NCI-H2081 treated with DMSO at 0.1 percent for 48 hours (cell line): ENCODE measurements around the gene RPP30.
"Not testable (repeated sequence)": the region's sequence is repeated elsewhere in the genome, so short reads cannot be mapped to it uniquely, and the experiment has no call there.

Experiments
- DNase-seq: peaks from one replicate; lab custom pipeline; 2025; lab: John Stamatoyannopoulos, UW

The RPP30 gene

DNA sequence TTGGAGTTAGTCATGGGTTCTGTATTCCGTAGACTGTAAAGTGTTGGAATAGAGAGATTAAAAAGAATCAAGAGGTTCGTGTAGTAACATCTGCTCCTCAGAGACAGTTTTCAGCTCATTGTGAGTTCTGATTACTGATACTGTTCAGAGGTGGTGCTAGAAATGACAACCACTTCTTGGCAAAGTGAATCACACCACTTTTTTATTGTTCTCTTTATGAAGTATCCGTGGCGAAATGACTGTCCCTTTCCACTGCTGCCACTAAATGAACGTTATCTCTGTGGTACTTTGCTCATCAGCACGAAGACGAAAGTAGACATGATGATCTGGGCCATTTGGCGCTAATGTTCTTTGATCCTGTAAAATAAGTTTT lies 860 bp downstream of the RPP30 start:
- DNase-seq: no peak

DNA sequence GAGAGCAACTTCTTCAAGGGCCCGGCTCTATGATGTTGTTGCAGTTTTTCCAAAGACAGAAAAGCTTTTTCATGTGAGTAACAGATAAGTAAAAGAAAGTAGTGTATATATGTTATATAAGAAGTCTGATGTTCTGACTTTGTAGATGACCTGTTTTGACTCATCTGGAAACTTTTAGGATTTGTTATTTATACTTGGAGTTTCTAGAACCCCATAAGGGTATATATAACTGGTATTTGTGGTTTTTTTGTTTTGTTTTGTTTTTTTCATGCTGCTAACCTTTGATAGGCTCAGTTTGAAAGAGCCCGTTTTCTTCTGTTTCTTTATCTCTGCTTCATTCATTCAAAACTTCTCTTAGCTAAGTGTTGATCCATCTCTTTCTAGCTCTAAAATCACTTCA lies 7.3 kb downstream of the RPP30 start:
- DNase-seq: no peak

DNA sequence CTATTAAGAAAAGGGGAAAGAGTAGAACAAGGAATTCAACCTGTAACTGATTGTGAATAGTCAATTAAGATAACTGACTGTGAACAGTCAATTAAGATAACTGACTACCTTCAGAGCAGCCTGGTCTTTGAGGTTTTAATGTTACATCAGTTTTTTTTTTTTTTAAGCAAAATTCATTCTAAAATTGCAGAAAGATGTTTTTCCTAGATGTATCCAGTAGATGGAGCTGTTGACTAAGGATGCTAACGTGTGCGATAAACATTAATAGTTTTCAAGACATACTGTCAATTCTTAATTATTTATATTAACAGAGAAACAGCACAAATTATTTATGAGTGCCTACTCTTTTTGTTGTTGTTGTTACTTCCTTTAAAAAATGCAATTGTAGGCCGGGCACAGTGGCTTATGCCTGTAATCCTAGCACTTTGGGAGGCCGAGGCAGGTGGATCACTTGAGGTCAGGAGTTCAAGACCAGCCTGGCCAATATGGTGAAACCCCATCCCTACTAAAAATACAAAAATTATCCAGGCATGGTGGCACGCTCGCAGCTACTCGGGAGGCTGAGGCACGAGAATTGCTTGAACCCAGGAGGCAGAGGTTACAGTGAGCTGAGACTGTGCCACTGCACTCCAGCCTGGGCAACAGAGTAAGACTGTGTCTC lies 8.4 kb downstream of the RPP30 start:
- DNase-seq: not testable (repeated sequence)

DNA sequence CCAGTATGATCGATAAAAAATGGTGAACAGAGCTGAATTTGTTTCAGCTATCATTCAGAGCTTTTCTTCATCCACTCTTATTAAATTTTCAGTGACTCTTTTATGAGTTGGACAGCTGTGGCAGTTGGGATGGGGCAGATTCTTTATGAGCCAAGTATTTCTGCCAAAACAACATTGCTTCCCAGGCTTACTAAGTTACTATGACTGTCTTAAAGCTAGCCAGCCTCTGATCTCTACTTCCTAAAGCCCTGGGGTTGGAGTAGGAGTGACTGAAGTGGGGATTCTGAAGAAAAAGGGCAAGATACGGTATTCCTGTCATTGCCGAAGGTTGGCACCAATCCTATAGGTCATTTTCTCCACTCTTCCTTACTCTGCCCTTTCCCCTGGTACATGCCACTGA lies 12.7 kb downstream of the RPP30 start:
- DNase-seq: no peak

DNA sequence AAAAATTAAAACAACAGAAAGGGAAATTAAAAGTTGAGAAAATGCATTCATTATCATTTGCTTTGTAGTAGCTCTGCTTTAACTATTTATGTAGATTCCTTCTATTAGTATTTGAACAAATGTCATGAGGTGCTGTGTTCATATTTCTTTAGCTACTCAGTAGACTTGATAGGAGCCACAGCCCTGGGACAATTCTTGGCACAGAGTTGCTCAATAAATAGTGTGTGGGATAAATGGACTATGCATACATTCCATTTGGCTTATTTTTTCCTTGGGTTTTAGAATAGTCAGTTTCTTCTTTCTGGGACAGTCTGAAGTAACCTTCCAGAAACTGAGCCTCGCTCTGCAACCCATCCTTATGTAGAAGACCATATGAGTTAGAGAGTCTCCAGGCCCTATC lies 13.4 kb downstream of the RPP30 start:
- DNase-seq: no peak

DNA sequence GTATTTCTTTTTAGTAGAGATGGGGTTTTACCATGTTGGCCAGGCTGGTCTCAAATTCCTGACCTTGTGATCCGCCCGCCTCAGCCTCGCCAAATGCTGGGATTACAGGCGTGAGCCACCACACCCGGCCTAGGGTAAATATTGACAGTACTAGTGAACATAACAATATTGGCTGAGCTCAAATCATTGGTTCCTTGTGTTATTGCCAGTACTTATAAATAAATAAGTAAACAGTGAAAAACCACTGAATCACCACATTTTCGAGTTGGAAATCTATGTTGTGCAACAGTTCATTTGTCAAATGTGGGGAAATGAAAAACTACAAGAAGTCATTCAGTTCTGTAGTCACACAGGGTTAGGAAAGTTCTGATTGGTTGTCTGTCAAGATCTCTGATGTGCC lies 15.8 kb downstream of the RPP30 start:
- DNase-seq: no peak

DNA sequence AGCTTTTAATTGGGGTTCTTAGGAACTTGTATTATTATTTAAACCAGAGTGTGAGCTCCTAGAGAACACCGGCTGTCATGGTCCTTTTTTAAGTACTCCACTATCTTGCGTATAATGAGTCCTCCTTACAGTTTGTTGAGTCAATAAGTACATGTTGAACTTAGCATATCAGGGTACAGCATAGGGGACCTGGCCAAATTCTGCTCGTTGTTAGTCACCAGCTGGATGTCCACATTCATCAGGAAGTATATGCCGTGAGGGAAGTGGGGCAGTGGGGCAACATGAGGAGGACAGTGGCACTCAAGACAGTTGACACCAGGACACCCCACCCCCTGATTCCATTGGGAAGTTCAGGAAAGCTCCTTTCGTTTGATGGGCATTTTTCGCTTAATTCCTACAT lies 16.6 kb downstream of the RPP30 start:
- no peak for DNase-seq

DNA sequence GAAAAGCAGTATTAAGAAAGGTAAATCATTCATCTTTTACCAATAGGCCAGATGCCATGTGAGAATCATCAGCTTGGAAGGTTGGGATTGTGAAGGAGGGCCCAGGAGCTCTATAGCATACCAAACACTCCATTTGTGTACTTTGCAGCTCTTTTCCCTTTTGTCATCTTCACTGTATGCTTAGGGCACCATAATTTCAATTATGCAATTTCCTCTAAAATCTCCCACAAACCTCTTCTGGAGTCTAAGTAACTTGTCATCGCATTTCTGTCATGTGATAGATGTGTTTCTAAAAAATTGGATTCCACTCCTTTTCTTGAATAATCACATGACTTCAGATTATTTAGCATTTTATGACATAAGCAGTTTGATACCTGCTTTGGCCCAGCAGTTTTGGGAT lies 17.9 kb downstream of the RPP30 start:
- DNase-seq: no peak

DNA sequence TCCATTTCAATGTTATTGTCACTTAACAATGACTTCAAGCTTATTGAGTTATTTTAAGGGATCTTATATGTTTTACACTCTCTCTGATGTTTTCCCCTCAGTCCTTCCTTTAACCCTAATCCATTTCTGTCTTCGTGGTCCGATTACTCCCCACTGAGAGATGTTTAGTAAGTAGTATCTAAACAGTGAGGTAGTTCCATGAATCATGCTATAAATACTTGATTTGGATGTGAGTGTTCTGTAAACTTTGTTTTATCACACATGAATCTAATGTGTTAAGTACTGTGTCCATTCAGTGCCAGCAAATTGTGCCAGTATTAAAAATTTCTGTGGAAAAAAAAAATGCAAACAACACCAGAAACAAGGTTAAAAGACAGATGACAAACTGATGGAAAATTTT lies 18.6 kb downstream of the RPP30 start:
- no peak for DNase-seq

DNA sequence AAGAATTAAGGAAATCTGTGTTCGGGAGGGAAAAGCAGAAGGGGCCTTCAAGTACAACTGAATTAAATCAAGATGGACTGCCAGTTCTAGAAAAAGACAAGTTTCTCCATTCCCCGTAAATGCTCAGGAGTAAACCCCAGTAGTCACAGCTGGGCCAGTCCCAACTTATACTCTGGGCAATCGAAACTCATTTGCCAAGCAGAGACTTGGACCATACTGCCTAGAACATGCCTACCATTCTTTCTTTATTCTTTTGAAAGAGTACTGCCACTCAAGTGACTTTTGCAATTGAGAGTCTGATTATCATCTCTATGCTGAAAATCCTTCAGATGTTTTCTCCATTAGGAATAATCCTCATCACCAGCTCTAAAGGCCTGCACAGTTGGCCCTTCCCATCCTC lies 21.4 kb downstream of the RPP30 start:
- DNase-seq: no peak

DNA sequence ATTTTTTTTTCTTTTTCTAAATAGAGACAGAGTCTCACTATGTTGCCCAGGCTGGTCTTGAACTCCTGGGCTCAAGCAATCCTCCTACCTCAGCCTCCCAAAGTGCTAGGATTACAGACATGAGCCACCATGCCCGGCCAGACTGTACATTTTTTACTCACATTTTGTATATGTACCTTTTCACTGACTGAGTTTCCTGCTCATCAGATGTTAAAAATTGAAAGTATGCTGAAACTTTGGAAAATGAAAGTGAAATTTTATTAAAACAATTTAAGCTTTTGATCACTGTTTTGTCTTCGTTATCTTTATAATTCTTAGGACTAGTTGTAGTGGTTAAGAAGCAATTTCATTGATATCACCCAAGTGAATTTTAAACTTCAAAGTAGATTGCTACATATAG lies 25.1 kb downstream of the RPP30 start:
- not testable (repeated sequence) for DNase-seq

DNA sequence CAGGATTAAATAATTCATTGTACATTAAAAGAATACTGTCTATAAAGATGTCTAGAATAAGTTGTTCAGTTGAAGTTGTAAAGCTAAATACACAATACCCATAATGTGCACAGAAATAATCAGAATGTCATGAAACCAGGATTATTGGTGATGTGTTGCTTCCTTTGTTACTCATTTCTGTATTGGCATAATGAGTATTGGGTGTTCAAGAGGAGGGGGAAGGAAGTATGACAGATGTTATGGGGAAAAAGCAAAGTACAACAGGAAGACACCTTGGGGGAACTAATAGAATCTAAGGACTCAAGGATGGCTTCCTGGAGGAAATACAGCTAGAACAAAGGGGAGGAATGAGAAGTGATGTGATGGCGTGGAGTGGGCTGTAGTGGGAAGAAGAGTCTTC lies 34.2 kb downstream of the RPP30 start:
- no peak for DNase-seq

DNA sequence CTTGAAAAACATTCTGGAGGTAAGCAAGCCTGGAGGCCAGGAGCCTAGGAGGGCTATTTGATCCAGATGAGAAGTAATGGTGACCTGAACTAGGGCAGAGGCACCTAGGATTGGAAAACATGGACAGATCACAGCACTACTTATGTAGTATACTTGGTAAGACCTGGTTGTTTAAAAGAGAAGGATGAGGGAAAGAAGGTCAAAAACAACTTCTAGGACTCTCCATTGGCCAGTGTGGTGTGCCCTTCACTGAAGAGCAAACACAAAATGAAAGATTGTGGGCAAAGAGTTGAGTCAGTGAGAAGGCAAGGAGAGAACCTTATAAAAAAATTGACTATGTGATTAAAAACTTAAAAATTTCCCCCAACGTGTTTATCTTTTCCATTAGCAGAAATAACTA lies 34.8 kb downstream of the RPP30 start:
- DNase-seq: no peak

DNA sequence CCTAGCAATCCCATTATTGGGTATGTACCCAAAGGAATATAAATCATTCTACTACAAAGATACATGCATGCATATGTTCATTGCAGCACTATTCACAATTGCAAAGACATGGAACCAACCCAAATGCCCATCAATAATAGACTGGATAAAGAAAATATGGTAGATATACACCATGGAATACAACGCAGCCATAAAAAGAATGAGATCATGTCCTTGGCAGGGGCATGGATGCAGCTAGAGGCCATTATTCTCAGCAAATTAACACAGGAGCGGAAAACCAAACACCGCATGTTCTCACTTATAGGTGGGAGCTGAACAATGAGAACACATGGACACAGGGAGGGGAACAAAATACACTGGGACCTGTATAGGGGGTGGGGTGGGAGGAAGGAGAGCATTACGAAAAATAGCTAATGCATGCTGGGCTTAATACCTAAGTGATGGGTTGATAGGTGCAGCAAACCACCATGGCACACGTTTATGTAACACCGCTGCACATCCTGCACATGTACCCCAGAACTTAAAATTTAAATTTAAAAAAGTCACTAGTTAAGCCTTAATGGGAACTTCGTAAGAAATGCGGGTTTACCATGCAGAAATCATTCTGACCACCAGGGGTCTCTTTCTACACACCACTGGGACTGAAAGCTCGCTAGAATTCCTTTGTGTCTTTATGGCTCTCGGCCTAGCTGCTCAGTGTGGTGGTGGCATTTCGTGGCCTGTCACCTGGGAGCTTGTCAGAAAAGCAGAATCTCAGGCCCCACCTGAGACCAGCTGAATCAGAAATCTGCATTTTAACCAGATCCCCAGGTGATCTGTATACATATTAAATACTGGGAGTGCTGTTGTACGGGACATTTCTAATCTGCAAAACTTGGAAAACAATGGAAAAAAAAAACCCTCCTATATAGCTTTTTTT lies 39.6 kb downstream of the RPP30 start:
- DNase-seq: peak; percentile 34

DNA sequence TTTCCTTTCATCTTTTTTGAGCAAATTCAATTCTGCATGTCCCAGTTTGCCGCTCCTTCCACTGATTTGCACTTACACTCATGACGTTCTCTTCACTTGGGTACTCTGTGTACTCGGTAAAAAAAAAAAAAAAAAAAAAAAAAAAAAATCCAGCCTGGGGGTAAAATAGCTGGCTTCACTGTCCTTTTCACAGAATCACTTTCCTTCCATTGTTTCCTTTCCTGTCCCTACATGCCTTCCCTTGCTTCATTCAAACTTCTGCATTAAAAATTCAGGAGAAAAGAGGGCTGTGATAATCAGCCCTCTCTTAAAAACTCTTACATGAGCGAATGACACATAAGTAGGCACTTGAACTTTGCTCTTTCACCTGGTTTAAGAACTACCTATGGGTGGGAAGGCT lies 40.4 kb downstream of the RPP30 start:
- DNase-seq: no peak

DNA sequence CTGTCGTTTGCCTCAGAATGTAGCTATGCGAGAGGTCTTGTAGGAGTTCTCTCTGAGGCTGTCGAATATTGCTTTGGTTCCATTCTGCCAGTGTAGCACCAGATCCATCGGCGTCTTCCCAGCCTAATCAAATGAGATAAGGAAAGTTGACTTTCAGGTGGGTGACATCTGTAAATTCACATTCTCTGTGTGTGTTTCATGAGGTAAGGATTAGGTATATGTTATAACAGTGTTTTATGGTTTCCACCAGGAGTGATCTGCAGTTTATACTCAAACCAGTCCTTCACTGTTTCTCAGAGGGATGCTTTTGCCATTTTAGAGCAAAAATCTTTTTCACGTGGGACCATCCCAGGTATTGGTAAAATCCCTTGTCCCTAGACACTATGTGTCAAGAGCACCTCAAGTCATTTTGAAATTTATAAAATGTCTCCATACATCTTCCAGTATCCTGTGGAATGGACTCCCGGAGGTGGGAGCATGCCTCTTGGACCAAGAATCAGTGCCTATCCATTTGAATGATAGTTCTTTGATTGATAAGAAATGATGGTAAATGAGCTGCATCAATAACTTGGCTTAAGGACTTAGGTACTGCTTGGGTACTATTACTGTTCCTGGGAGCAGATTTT lies 41.2 kb downstream of the RPP30 start:
- no peak for DNase-seq

DNA sequence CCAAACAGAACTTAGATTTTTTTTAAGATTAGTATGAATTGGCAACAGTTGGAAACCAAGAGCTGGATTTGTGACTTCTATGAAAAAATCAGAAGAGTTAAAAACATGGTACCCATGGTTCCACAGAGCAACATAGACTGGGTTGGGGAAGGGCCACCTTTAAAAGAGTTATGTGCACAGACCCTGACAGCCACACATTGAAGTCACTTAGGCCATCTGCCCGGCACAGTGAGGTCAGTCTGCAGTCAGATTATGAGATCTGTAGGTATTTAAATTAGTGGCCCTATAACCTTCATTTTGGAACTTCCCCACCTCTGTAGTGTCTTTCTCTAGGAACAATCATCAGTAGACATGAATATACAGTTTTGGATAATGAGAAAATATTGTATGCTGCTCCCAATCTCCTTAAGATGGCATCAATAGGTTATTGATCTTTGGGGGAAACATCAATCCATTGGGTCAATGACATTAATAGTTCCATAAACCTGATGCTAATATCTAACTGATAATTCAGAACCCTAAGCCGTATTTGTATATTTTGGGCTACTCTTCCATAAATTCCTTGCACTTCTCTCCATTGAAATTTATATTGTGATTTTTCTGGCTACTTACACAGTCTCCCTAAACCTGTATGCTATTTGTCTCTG lies 42.1 kb downstream of the RPP30 start:
- no peak for DNase-seq

DNA sequence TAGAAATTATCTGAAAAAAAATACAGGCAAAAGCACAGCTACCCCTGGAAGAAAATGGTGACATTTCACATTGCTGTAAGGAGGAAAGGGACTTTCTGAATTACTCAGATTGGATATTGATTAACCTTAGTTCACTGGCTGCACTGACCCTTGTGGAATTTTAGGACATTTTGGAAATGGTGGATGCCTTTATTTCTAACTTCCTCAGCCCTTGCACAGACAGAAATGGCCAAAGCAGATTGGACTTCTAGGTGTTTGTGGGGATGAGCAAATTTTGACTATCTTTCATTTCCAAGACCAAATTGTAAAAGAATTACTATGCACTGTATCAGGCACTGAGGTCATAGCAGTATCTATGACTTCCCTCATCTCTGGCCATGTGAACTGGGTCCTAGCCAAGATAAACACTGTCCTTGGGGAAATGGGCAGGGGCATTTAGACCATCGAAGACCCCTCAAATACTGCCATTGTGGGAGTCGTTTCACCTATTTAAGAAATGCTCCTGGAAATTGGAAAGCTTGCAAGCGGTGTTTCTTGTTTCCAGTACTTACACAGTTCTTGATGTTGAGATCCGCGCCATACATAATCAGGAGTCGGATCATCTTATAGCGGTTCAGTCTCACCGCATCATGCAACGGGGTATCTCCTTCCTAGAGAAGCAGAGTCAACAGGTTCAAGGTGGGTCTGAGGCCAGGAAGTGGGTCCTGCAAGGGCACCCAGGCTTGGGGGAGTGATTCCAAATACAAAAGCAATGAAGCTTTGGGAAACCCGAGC lies 43.4 kb downstream of the RPP30 start:
- no peak for DNase-seq

DNA sequence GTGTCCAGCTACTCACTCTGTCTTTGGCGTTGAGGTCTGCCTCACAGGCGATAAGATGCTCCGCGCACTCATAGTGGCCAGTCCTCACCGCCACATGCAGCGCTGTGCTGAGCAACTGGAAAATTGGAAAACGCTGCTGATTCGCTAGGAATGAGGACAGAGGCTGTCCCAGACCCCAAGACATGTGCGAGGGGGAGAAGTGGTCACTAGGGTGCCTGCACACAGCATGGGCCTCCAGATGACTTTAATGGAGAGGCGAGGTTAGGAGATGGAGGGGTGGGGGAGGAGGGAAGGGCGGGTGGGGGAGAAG lies 43.9 kb downstream of the RPP30 start:
- no peak for DNase-seq

DNA sequence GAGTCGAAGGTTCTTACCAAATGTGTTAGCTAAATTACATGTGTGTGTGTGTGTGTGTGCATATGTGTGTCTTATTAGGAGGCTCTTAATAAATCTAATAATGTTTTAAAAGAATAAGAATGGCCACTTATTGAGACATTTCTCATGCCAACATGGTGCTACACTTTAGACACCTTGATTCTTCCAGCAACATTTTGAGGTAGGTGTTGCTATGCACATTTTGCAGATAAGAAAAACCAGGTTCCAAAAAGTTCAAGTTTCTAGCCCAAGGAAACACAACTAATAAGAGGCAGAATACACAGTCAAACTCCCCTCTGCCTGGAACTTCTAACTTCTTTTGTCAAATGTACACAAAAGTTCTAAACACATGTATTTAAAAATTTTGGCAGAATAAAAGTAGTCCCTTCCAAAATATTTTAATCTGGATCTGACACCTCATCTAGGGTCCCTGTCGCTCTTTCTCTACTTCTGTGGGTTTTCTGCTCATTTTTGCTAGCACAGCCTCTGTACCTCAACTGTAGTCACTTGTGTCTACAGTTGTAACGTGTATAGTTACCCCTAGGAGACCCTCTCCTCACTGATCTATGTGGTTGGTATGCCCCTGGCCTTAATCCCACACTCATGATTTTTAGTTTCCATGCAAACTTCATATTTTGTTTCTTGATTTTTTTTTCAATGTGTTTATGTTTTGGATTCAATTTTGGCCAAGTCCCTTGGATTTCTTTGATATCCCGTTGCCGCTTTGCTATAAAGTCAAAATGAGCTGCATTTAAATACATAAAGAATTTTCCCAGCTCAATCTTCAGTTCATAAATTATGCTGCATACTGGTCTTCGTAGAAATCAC lies 44.8 kb downstream of the RPP30 start:
- no peak for DNase-seq
